ENCODE results near the gene MAN1B1.

DNA sequence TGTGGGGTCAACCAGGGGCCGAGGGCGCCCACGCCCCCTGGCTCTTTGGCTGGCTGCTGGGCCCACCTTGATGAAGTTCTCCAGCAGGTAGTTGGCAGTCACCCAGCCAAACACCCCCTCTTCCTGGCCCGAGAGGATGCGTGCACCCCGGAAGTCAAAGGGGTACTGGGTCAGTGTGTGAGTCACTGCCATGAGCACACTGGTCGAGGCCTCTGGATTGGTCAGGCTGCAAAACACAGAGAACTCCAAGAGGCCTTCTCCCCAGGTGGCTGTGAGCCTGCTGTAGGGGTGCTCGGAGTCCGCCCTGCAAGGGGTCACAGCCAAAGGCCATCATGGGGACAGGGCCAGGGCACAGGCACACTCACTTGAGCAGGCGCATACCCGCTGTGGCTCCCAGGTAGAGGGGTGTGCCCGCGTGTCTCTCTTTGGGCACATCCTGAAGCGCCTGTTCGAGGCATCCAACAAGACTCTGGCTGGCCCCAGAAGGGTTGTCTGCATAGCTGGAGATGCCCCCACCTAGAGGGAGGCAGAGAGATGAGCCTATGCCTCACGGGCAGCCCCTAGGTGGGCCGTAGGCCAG, 35.5 kb upstream of the MAN1B1 start:
- TF ChIP-seq, protein P1, sequence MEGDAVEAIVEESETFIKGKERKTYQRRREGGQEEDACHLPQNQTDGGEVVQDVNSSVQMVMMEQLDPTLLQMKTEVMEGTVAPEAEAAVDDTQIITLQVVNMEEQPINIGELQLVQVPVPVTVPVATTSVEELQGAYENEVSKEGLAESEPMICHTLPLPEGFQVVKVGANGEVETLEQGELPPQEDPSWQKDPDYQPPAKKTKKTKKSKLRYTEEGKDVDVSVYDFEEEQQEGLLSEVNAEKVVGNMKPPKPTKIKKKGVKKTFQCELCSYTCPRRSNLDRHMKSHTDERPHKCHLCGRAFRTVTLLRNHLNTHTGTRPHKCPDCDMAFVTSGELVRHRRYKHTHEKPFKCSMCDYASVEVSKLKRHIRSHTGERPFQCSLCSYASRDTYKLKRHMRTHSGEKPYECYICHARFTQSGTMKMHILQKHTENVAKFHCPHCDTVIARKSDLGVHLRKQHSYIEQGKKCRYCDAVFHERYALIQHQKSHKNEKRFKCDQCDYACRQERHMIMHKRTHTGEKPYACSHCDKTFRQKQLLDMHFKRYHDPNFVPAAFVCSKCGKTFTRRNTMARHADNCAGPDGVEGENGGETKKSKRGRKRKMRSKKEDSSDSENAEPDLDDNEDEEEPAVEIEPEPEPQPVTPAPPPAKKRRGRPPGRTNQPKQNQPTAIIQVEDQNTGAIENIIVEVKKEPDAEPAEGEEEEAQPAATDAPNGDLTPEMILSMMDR (conservative IDR thresholded peaks at IDR 0.05 in 1 of 2, IDR thresholded peaks at IDR 0.05 in 1 of 2; ENCODE audit: low read depth in 1 of 2, low read length in 2 of 2), result no peak
- TF ChIP-seq EZH2 (IDR thresholded peaks at IDR 0.05; ENCODE audit: low read length, missing control alignments), result no peak

Data from fibroblast of lung (primary cell).